Caco-2 (cell line): ENCODE results near the gene CENPP. TPM values are rescaled to one million over a fixed set of nuclear protein-coding genes. Genes with fewer than 3 reads are reported as not detected.

Source experiments
- BruUV-seq: library from RNA; stranded (reverse); fragments of 400-500 nt; replicated peaks from 2 replicates; lab custom pipeline; 2021; lab: Mats Ljungman, UMichigan
- CTCF ChIA-PET: fragments of 300-600 bp; sonication (Branson Sonifier 250); formaldehyde crosslinking; loops from one replicate; lab custom pipeline; 2022; ENCODE audit warnings: antibody characterized with exemption; lab: Charles Lee
- POLR2A ChIA-PET: fragments of 300-600 bp; sonication (Branson Sonifier 250); formaldehyde crosslinking; loops from one replicate; lab custom pipeline; 2022; ENCODE audit warnings: antibody characterized with exemption; lab: Charles Lee
- DNase-seq, 2 experiments: peaks; one replicate each; pipeline versions ENCODE4 v3.0.0 to v3.0.0-alpha.2; 2020 to 2022
- H3K27me3 ChIP-seq: replicated peaks from 2 replicates; pipeline ENCODE4 v1.6.0; 2011; ENCODE audit warnings: low read length; ENCODE audit not compliant: control insufficient read depth, insufficient read depth
- H3K36me3 ChIP-seq: 2 replicates; pipeline ENCODE4 v1.5.1; 2011; ENCODE audit warnings: low read length; ENCODE audit not compliant: control insufficient read depth, insufficient read depth
- H3K4me1 ChIP-seq: fragments of 250-450 bp; sonication (Bioruptor Pico); 2 replicates; pipeline ENCODE4 v1.5.1; 2020; ENCODE audit warnings: mild to moderate bottlenecking
- H3K4me3 ChIP-seq: 2 replicates; pipeline ENCODE4 v1.5.1; 2011; ENCODE audit warnings: low read depth, mild to moderate bottlenecking, control low read depth, low read length
- H3K9me3 ChIP-seq: fragments of 250-450 bp; sonication (Bioruptor Pico); 2 replicates; pipeline ENCODE4 v1.5.1; 2020; ENCODE audit warnings: mild to moderate bottlenecking, moderate library complexity
- H3K27ac Mint-ChIP-seq: one replicate; pipeline ENCODE4 v1.8.0; 2022; ENCODE audit warnings: mixed read lengths; ENCODE audit not compliant: unreplicated experiment
- H3K27me3 Mint-ChIP-seq: one replicate; pipeline ENCODE4 v1.8.0; 2022; ENCODE audit warnings: mixed read lengths; ENCODE audit not compliant: insufficient read depth, unreplicated experiment
- H3K36me3 Mint-ChIP-seq: one replicate; pipeline ENCODE4 v1.8.0; 2022; ENCODE audit warnings: mild to moderate bottlenecking, mixed read lengths; ENCODE audit not compliant: insufficient read depth, unreplicated experiment
- H3K4me1 Mint-ChIP-seq: one replicate; pipeline ENCODE4 v1.8.0; 2022; ENCODE audit warnings: low read depth, mixed read lengths; ENCODE audit not compliant: unreplicated experiment
- H3K4me3 Mint-ChIP-seq: one replicate; pipeline ENCODE4 v1.8.0; 2022; ENCODE audit warnings: mild to moderate bottlenecking, moderate library complexity, mixed read lengths; ENCODE audit not compliant: unreplicated experiment
- H3K9me3 Mint-ChIP-seq: one replicate; pipeline ENCODE4 v1.8.0; 2022; ENCODE audit warnings: mixed read lengths; ENCODE audit not compliant: unreplicated experiment
- intact Hi-C: fragments of 100-400 bp; cut with micrococcal nuclease; formaldehyde crosslinking; loops from one replicate; pipeline ENCODE4 v1.10.0; 2022; ENCODE audit not compliant: unreplicated experiment
- total RNA-seq: library from RNA; stranded (reverse); gene quantifications from 2 replicates; pipeline ENCODE4 v1.2.3, GENCODE V29; 2022
- TF ChIP-seq, protein P1 (sequence below), 2 experiments: fragments of 200-600 bp in 1 of 2; IDR thresholded peaks; 1 replicate in 1 of 2; 2 replicates in 1 of 2; pipeline versions ENCODE4 v1.5.1 to v1.8.0; 2011 to 2022; ENCODE audit warnings: antibody characterized with exemption in 1 of 2, control low read depth in 1 of 2, inconsistent platforms in 1 of 2, low read depth in 1 of 2, low read length in 1 of 2, mild to moderate bottlenecking in 1 of 2, moderate library complexity in 1 of 2; ENCODE audit not compliant: insufficient read depth in 1 of 2, severe bottlenecking in 1 of 2, unreplicated experiment in 1 of 2

CENPP gene
- total RNA-seq, 1 experiment from 2014 or later: 7.6 TPM

DNA sequence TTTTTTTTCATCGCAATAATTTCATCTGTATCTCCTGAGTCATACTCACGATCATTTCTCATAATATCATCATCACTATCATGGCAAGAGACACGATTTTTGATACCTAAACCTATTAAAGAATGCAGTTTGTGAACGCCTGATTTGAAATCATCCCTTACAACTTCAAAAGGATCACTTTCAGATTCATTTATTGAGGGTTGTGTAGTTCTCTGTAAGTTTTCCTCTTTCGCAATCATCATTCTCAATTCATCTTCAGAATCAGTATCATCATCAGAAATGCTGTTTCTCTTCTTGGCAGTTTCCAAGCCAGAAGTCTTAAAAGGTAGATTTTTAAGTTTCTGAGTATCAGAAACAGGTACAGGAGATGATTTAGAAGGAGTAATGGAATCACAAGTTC is 10.3 kb upstream of the CENPP start:
- TF ChIP-seq, protein P1, sequence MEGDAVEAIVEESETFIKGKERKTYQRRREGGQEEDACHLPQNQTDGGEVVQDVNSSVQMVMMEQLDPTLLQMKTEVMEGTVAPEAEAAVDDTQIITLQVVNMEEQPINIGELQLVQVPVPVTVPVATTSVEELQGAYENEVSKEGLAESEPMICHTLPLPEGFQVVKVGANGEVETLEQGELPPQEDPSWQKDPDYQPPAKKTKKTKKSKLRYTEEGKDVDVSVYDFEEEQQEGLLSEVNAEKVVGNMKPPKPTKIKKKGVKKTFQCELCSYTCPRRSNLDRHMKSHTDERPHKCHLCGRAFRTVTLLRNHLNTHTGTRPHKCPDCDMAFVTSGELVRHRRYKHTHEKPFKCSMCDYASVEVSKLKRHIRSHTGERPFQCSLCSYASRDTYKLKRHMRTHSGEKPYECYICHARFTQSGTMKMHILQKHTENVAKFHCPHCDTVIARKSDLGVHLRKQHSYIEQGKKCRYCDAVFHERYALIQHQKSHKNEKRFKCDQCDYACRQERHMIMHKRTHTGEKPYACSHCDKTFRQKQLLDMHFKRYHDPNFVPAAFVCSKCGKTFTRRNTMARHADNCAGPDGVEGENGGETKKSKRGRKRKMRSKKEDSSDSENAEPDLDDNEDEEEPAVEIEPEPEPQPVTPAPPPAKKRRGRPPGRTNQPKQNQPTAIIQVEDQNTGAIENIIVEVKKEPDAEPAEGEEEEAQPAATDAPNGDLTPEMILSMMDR (IDR thresholded peaks at IDR 0.05; ENCODE audit: insufficient read depth in 1 of 2, low read depth in 1 of 2, low read length in 1 of 2, severe bottlenecking in 1 of 2, unreplicated experiment in 1 of 2): no peak
- Histone ChIP-seq H3K4me1 (no peaks in the 10 kb centered on the region), H3K27me3 (no peaks in the 10 kb centered on the region), H3K4me3 (no peak overlapping the region), H3K36me3 (no peaks in the 10 kb centered on the region), H3K9me3 (no peaks in the 10 kb centered on the region)
- H3K9me3 Mint-ChIP-seq: no peaks in the 10 kb centered on the region
- H3K4me1 Mint-ChIP-seq: peaks cover 10% of the 10 kb centered on the region
- ChIA-PET CTCF (no interaction called here), POLR2A (no interaction called here)
- no TSS peak for BruUV-seq
- no peak overlapping the region for H3K27ac Mint-ChIP-seq
- intact Hi-C loops: no loop called here
- DNase-seq: no peak
- H3K27me3 Mint-ChIP-seq: no peaks in the 10 kb centered on the region
- no peak overlapping the region for H3K4me3 Mint-ChIP-seq
- peaks cover 44% of the 10 kb centered on the region for H3K36me3 Mint-ChIP-seq

DNA sequence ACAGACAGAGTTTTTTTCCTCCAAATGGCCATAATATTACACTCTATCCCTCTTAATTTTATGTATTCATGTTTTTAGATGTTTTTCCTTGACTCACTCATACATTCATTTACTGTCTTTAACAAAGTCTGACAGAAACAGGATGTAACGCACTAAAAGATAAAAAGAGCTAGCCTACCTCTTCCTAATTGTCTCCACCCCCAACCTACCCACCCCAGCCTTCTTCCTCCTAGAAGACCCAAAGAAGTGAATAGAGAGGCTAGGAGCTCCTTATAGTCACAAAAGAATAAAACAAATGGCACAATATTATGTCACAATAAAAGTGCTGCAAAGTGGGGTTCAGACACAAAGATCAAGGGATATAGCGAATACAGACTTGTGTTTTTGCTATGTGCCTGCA is 1.3 kb upstream of the CENPP start:
- no peaks in the 10 kb centered on the region for H3K4me1 ChIP-seq
- H3K9me3 ChIP-seq: no peaks in the 10 kb centered on the region
- peak overlapping the region; percentile 98 for H3K27ac Mint-ChIP-seq
- ChIA-PET CTCF (no interaction called here), POLR2A (no interaction called here)
- intact Hi-C loops: no loop called here
- H3K9me3 Mint-ChIP-seq: no peaks in the 10 kb centered on the region
- peak overlapping the region; percentile 93 for H3K4me3 ChIP-seq
- peaks cover 6% of the 10 kb centered on the region for H3K4me1 Mint-ChIP-seq
- H3K27me3 Mint-ChIP-seq: no peaks in the 10 kb centered on the region
- no peaks in the 10 kb centered on the region for H3K36me3 ChIP-seq
- peaks cover 15% of the 10 kb centered on the region for H3K36me3 Mint-ChIP-seq
- no peaks in the 10 kb centered on the region for H3K27me3 ChIP-seq
- BruUV-seq: no TSS peak
- no peak for DNase-seq
- TF ChIP-seq, protein P1 (IDR thresholded peaks at IDR 0.05; ENCODE audit: insufficient read depth in 1 of 2, low read depth in 1 of 2, low read length in 1 of 2, severe bottlenecking in 1 of 2, unreplicated experiment in 1 of 2): no peak
- H3K4me3 Mint-ChIP-seq: peak overlapping the region; percentile 96

DNA sequence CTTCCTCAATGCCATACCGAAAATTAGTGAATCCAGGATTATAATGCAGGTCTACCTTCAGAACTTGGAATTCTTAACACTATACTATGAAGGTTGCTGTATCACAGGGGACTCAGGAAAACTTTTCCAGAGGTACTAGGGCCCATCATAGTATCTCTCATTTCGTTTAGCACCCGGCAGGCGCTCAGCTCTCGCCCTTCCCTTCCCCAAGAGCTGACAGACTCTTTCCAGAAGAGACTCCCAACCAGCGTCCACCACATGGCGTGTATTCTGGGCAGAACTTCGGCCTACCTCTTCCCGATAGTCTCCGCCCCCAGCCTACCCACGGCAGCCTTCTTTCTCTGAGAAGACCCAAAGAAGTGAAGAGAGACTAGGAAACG is 874 bp upstream of the CENPP start:
- peak overlapping the region; percentile 98 for H3K27ac Mint-ChIP-seq
- no peak for DNase-seq
- H3K9me3 ChIP-seq: no peaks in the 10 kb centered on the region
- H3K27me3 Mint-ChIP-seq: no peaks in the 10 kb centered on the region
- ChIA-PET CTCF (no interaction called here), POLR2A (no interaction called here)
- TF ChIP-seq, protein P1 (IDR thresholded peaks at IDR 0.05; ENCODE audit: insufficient read depth in 1 of 2, low read depth in 1 of 2, low read length in 1 of 2, severe bottlenecking in 1 of 2, unreplicated experiment in 1 of 2): no peak
- H3K36me3 Mint-ChIP-seq: peaks cover 15% of the 10 kb centered on the region
- H3K4me3 Mint-ChIP-seq: peak overlapping the region; percentile 96
- H3K9me3 Mint-ChIP-seq: no peaks in the 10 kb centered on the region
- BruUV-seq: TSS peak; percentile 75
- no peaks in the 10 kb centered on the region for H3K4me1 ChIP-seq
- intact Hi-C loops: loop anchor here (5.0 kb wide), 1 partner anchor 307 kb away; no protein-coding TSS in a partner anchor
- H3K36me3 ChIP-seq: no peaks in the 10 kb centered on the region
- no peaks in the 10 kb centered on the region for H3K27me3 ChIP-seq
- peaks cover 6% of the 10 kb centered on the region for H3K4me1 Mint-ChIP-seq
- peak overlapping the region; percentile 93 for H3K4me3 ChIP-seq
